SW 1271 (cell line): ENCODE data around the gene TBC1D21.

Source experiments
- DNase-seq, 2 experiments: peaks; one replicate each; lab custom pipeline; 2025; lab: John Stamatoyannopoulos, UW

The TBC1D21 gene

DNA sequence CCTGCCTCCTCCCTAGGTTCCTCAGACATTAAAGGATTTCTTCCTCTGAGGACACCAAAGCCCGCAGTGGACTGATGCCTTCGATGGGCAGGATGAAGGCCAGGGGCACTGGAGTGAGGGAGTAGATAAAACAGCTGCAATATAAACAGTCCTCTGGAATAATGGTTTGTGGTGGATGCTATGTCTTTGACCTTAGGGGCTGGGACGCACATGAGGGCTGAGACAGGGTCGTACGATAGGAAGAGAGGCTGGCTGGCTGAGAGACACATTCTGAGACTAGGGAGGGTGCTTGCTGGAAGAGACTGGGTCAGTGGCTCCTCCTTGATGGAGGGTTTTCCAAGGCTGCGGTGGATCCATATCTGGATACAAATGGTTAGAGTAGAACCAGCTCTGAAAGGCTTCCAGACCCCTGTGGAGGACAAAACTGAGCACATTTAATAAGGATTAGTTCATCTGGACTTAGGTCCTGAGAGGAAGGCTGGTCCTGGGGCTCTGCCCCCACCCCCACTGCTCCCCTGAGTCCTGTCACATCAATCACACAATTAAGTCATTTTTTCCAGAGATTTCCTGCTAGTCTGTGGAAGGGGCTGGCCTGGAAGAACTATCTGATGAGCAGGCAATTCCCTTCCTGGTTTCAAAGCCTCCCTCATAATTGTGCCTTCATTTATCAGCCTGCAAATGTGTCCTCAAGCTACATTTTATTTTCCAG lies 15.8 kb downstream of the TBC1D21 start:
- DNase-seq: no peak

DNA sequence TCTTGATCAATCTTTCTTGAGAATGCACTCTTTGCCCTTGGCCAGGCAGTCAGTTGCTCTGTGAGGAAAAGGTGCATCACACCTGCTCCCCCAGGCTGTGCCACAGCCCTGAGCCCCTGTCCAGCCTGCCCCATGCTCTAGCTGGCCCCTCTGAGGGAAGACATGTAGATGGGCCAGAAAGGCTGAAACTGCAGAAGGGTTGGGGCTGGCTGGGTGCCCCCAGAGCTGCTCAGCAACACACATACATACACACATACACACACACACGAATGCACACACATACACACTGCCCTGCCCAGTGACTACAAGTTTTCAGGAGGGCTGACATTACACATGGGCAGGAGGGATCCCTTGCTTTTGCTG lies 16.4 kb downstream of the TBC1D21 start:
- DNase-seq: no peak

- DNase-seq: no peak
Measured at GRCh38 chr15:73891328-73892315, 18.3 kb downstream of the TBC1D21 start.

GRCh38 chr15:73892446-73893226 lies 19.3 kb downstream of the TBC1D21 start:
- no peak for DNase-seq

GRCh38 chr15:73894133-73894814 lies 20.9 kb downstream of the TBC1D21 start:
- no peak for DNase-seq

GRCh38 chr15:73897441-73898261 lies 24.3 kb downstream of the TBC1D21 start:
- peak; percentile 34 to 77 for DNase-seq

DNA sequence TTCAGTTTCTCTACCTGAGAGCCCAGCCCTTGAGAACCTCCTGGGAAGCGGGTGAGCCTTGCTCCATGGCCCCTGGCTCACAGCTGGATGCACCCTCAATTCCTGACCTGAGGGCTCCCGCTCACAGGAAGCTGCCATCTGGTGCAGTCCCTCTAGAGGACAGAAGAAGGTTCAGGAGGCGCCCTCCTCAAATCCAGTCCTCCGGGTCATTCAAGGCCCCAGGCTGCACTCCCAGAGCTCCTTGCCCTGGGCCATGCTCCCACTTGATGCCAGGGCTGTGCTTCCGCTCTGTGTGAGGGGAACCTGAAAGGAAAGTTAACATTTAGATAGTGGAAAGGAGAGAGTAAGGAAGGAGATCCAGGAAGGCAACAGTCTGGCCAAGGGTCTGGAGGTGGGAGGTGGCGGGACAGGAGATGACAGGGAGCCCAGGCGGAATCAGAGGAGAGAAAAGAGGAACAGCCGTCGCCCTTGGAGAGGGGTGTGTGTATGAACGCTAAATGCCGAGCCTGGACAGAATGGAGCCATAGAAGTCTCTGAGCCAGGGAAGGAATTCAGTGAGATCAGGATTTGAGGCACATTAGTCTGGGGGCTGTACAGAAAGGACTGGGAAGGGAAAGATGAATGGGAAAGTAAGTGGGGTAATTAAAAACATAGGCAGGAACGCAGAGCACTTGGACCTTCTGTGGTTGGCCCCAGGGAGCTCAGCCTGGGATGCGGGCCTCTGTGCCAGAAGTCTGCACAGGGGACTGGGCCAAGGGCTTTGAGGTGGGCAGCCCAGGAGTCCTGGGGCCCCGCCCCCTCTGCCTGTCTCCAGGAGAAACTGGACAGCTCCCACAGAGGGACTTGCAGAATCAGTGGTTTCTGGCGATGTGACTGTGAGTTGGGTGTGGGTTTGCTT lies 26.1 kb downstream of the TBC1D21 start:
- no peak for DNase-seq

DNA sequence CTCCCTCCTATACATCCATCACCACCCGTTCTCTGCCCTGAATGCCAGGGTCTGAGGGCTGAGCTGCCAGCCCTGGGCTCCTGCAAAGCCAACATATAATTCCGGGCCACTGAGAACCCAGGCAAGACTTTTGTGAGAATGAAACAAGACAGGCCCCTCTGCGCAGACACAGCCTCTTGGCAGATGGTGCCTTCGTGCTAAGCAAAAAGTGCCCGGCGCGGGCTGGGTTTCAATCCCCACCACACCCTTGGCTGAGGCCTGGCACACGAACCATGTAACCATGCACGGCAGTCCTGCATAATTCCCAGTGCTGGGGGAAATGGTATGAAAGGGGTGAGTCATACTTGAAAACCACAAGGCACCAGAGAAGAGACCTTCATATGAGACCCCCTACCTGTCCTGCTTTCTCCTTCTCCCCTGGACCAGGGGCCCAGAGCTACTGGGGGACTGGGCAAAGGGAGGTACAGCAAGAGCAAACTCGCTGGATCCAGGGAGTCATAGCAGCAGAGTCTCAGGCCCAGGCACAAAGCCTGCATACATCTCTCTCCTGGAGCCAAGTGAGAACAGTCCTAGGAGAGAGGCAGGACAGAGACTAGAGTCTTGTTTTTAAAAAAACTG lies 26.8 kb downstream of the TBC1D21 start:
- no peak for DNase-seq

DNA sequence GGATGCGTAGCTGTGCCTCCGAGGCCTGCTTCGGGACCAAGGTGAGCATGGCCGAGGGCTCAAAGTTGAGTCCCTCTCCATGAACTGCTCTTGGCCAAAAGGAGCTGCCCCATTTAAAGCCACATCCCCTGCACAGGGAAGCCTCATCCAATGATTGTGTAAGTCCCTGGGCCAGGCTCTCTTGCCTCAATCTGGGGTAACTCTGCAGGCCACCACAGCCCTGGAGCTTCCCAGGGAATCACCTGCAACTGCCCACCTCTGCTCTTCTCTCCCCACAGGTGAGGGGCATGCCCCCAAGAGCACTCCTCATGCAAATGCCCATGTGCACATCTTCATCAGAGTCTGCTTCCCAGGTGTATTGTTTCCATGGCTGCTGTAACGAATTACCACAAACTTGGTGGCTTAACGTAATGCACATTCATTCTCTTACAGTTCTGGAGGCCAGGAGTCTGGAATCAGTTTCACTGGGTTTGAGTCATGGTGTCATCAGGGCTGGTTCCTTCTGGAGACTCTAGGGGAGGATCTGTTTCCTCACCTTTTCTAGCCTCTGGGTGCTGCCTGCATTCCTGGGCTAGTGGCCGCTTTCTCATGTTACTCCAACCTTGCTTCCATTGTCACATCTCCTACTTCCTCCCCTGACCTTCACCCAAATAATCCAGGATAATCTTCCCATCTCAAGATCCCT lies 27.9 kb downstream of the TBC1D21 start:
- no peak for DNase-seq

GRCh38 chr15:73902121-73903020 lies 29.0 kb downstream of the TBC1D21 start:
- no peak for DNase-seq

- DNase-seq: no peak
Measured at GRCh38 chr15:73904026-73904815, 30.9 kb downstream of the TBC1D21 start.

DNA sequence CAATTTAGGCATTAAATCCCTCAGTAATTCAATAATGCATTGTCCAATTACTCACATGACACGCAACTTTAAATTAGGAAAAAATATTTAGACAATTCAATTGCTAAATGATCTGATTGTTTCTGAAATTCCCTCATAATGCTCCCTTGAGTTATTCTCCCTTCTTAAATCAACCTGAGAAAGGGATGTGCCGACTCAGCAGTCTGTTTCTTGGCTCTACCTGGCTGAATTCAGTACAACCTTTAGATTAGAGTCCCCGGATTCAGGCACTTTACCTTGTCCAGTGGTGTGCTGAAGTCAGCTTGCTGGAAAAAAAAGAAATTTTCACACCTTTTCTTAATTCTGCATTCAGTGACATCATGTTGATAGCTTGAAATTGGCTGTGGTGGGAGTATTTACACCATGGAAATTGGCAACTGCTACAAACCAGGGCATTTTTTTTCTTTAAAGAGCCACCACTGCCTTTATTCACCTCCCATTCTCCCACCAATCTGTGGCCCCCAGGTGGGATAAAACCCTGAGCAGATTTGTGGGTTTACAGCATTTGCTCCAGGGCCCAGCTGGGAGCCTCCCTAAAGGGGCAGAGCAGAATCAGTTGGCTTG lies 32.0 kb downstream of the TBC1D21 start:
- DNase-seq: no peak

GRCh38 chr15:73906346-73907034 lies 33.1 kb downstream of the TBC1D21 start:
- no peak for DNase-seq

DNA sequence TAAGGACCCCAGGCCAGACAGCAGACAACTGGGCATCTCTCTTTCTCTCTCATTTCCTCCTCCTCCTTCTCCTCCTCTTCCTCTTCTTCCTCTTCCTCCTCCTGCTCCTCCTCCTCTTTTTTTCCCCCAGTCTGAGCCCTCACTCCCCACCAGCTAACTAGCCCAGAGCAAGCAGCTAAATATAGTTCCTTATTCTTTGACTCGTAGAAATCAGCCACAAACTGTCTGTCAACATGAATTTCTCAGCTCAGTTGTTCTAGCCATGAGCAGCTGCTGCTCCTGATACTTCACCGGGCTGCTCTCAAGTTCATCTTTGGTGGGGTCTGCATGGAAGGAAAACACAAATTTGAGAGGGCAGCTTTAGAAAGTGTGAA lies 33.7 kb downstream of the TBC1D21 start:
- DNase-seq: no peak

- peak in 1 of 2 experiments; percentile 45 for DNase-seq
Measured at GRCh38 chr15:73908030-73908821, 34.9 kb downstream of the TBC1D21 start.
